ENCODE measurements around the gene TBC1D4.

The TBC1D4 gene

GRCh38 chr13:75418997-75419396 is 63.0 kb downstream of the TBC1D4 start:
- in situ Hi-C loops (cut with MboI; ENCODE audit: low sequenced_read_pairs), result no loop called here

GRCh38 chr13:75418186-75418843 is 63.7 kb downstream of the TBC1D4 start:
- in situ Hi-C loops (cut with MboI; ENCODE audit: low sequenced_read_pairs), result no loop called here

GRCh38 chr13:75417656-75418055 is 64.3 kb downstream of the TBC1D4 start:
- in situ Hi-C loops (cut with MboI; ENCODE audit: low sequenced_read_pairs), result no loop called here

- in situ Hi-C loops (cut with MboI; ENCODE audit: low sequenced_read_pairs), result no loop called here
Observed at GRCh38 chr13:75417012-75417384, 65.0 kb downstream of the TBC1D4 start.

GRCh38 chr13:75416327-75417011 is 65.5 kb downstream of the TBC1D4 start:
- in situ Hi-C loops (cut with MboI; ENCODE audit: low sequenced_read_pairs), result no loop called here

GRCh38 chr13:75415694-75416093 is 66.3 kb downstream of the TBC1D4 start:
- in situ Hi-C loops (cut with MboI; ENCODE audit: low sequenced_read_pairs), result no loop called here

GRCh38 chr13:75415171-75415570 is 66.8 kb downstream of the TBC1D4 start:
- in situ Hi-C loops (cut with MboI; ENCODE audit: low sequenced_read_pairs), result no loop called here

GRCh38 chr13:75414036-75414827 is 67.7 kb downstream of the TBC1D4 start:
- in situ Hi-C loops (cut with MboI; ENCODE audit: low sequenced_read_pairs), result no loop called here

GRCh38 chr13:75411924-75412537 is 69.9 kb downstream of the TBC1D4 start:
- in situ Hi-C loops (cut with MboI; ENCODE audit: low sequenced_read_pairs), result no loop called here

- in situ Hi-C loops (cut with MboI; ENCODE audit: low sequenced_read_pairs), result no loop called here
Observed at GRCh38 chr13:75410207-75410606, 71.8 kb downstream of the TBC1D4 start.

GRCh38 chr13:75407998-75408397 is 74.0 kb downstream of the TBC1D4 start:
- in situ Hi-C loops (cut with MboI; ENCODE audit: low sequenced_read_pairs), result no loop called here

GRCh38 chr13:75407473-75407872 is 74.5 kb downstream of the TBC1D4 start:
- in situ Hi-C loops (cut with MboI; ENCODE audit: low sequenced_read_pairs), result no loop called here

GRCh38 chr13:75405976-75406703 is 75.8 kb downstream of the TBC1D4 start:
- in situ Hi-C loops (cut with MboI; ENCODE audit: low sequenced_read_pairs), result no loop called here

GRCh38 chr13:75404726-75405125 is 77.2 kb downstream of the TBC1D4 start:
- in situ Hi-C loops (cut with MboI; ENCODE audit: low sequenced_read_pairs), result no loop called here

GRCh38 chr13:75402787-75403186 is 79.2 kb downstream of the TBC1D4 start:
- in situ Hi-C loops (cut with MboI; ENCODE audit: low sequenced_read_pairs), result no loop called here

GRCh38 chr13:75400775-75401174 is 81.2 kb downstream of the TBC1D4 start:
- in situ Hi-C loops (cut with MboI; ENCODE audit: low sequenced_read_pairs), result no loop called here

GRCh38 chr13:75399879-75400217 is 82.1 kb downstream of the TBC1D4 start:
- in situ Hi-C loops (cut with MboI; ENCODE audit: low sequenced_read_pairs), result no loop called here

GRCh38 chr13:75399168-75399878 is 82.6 kb downstream of the TBC1D4 start:
- in situ Hi-C loops (cut with MboI; ENCODE audit: low sequenced_read_pairs), result no loop called here

GRCh38 chr13:75398072-75398471 is 83.9 kb downstream of the TBC1D4 start:
- in situ Hi-C loops (cut with MboI; ENCODE audit: low sequenced_read_pairs), result no loop called here

- in situ Hi-C loops (cut with MboI; ENCODE audit: low sequenced_read_pairs), result no loop called here
Observed at GRCh38 chr13:75395901-75396300, 86.1 kb downstream of the TBC1D4 start.
